ENCODE results near the gene LATS2.

- TF ChIP-seq, protein P1, sequence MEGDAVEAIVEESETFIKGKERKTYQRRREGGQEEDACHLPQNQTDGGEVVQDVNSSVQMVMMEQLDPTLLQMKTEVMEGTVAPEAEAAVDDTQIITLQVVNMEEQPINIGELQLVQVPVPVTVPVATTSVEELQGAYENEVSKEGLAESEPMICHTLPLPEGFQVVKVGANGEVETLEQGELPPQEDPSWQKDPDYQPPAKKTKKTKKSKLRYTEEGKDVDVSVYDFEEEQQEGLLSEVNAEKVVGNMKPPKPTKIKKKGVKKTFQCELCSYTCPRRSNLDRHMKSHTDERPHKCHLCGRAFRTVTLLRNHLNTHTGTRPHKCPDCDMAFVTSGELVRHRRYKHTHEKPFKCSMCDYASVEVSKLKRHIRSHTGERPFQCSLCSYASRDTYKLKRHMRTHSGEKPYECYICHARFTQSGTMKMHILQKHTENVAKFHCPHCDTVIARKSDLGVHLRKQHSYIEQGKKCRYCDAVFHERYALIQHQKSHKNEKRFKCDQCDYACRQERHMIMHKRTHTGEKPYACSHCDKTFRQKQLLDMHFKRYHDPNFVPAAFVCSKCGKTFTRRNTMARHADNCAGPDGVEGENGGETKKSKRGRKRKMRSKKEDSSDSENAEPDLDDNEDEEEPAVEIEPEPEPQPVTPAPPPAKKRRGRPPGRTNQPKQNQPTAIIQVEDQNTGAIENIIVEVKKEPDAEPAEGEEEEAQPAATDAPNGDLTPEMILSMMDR (IDR thresholded peaks at IDR 0.05), result no peak
- no peak for TF ChIP-seq POLR2A (IDR thresholded peaks at IDR 0.05)
Observed at GRCh38 chr13:21014139-21014501, 47.3 kb downstream of the LATS2 start.
